ENCODE data around the gene OGFOD3. TPM values are rescaled to one million over a fixed set of nuclear protein-coding genes. Genes with fewer than 3 reads are reported as not detected.

The OGFOD3 gene
- total and polyA plus RNA-seq, 9 of the 15 experiments (the other 6 are each of a cell fraction or from before 2014, with no cell fraction given) = 0.69 to 44.7 (median 18.9) TPM

DNA sequence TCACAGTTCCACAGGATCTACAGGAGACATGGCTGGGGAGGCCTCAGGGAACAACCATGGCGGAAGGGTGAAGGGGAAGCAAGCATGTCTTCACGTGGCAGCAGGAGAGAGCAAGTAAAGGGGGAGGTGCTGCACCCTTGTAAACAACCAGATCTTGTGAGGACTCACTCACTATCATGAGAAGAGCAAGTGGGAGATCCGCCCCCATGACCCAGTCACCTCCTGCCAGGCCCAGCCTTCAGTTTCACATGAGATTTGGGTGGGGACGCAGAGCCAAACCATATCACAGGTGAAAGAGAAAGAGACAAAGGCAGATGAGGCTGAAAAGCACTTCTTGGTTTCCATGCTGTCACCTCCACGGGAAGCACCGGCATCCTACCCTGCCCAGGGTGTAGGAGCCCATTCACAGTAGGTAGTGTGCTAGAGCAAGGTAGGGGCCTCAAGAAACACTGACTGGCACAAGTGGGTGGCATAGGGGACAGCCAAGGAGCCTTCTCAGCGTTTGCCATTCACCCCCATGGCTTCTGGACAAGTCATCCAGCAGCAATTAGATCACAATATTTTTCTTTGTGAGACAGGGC lies 46.7 kb upstream of the OGFOD3 start:
- Histone ChIP-seq H3K79me2 (ENCODE audit: control insufficient read depth, insufficient read depth, low read length) (peaks cover 84% of the 10 kb centered on the region), H3K9ac (ENCODE audit: insufficient read depth in 1 of 2, low read depth in 2 of 2, low read length in 2 of 2) (peak overlapping the region in 1 of 2 experiments; percentile 59; a peak in 1 of 4 replicates), H4K20me1 (replicated peaks; ENCODE audit: control insufficient read depth, insufficient read depth, low read length) (no peaks in the 10 kb centered on the region), H3K4me1 (replicated peaks in 1 of 2; ENCODE audit: control insufficient read depth in 2 of 2, insufficient read depth in 2 of 2, low read length in 2 of 2) (peaks cover 45 to 46% of the 10 kb centered on the region in 2 experiments), H3K4me2 (ENCODE audit: insufficient read depth, low read length) (no peak overlapping the region; the same call in 1 of the 2 replicates), H3K9me1 (ENCODE audit: control insufficient read depth, insufficient read depth, low read length) (peaks cover 6% of the 10 kb centered on the region), H3K27me3 (ENCODE audit: control insufficient read depth in 2 of 2, insufficient read depth in 2 of 2, low read length in 2 of 2) (no peaks in the 10 kb centered on the region; a peak in 1 of 5 replicates), H3K4me3 (no peak overlapping the region), H3K27ac (ENCODE audit: extremely low read depth, low read depth, low read length) (no peak overlapping the region; the same call in 2 of the 3 replicates), H3K9me3 (replicated peaks; ENCODE audit: control insufficient read depth, insufficient read depth, low read depth, low read length) (no peaks in the 10 kb centered on the region), H2AFZ (ENCODE audit: low read depth, low read length) (no peak overlapping the region), H3K36me3 (ENCODE audit: control insufficient read depth, insufficient read depth, low read length) (peaks cover 95% of the 10 kb centered on the region)
- intact Hi-C loops (cut with micrococcal nuclease) (no loop called here), in situ Hi-C loops (cut with MboI) (no loop called here)
- ATAC-seq (no peak), DNase-seq (ENCODE audit: extremely low read depth in 1 of 4, low spot score in 3 of 4) (peak in 1 of 4 experiments; percentile 12), FAIRE-seq (no peak)
- WGBS (ENCODE audit: insufficient coverage, low coverage, missing lambda C conversion rate) = 75% methylated on average over 7 of the region's 7 CpGs
- CTCF ChIA-PET (ENCODE audit: low intra/inter-chr PET ratio) = no interaction called here
- no TSS peak for BruUV-seq (replicated peaks)
- POLR2A ChIA-PET = interaction anchor here (1.1 kb wide), 1 partner anchor 10 kb away, joined by 5 read pairs; no protein-coding TSS in a partner anchor
- TF ChIP-seq POU5F1 (IDR thresholded peaks at IDR 0.05; ENCODE audit: borderline replicate concordance, low read depth, low read length, partially characterized antibody) = no peak
- TF ChIP-seq FOXK2 (conservative IDR thresholded peaks at IDR 0.05 in 1 of 2, IDR thresholded peaks at IDR 0.05 in 1 of 2; ENCODE audit: low read depth in 2 of 2) = peak; percentile 63 to 71; a peak in 3 of 4 replicates
- TF ChIP-seq GTF2E2 (tag; IDR thresholded peaks at IDR 0.05) = no peak
- TF ChIP-seq PHF21A (IDR thresholded peaks at IDR 0.05; ENCODE audit: borderline replicate concordance, low read depth) = no peak
- TF ChIP-seq HDAC8 (tag; IDR thresholded peaks at IDR 0.05) = no peak
- TF ChIP-seq, protein P1, sequence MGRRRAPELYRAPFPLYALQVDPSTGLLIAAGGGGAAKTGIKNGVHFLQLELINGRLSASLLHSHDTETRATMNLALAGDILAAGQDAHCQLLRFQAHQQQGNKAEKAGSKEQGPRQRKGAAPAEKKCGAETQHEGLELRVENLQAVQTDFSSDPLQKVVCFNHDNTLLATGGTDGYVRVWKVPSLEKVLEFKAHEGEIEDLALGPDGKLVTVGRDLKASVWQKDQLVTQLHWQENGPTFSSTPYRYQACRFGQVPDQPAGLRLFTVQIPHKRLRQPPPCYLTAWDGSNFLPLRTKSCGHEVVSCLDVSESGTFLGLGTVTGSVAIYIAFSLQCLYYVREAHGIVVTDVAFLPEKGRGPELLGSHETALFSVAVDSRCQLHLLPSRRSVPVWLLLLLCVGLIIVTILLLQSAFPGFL (CRISPR knock-in tag; IDR thresholded peaks at IDR 0.05) = no peak
- TF ChIP-seq CXXC5 (CRISPR knock-in tag; IDR thresholded peaks at IDR 0.05) = no peak
- TF ChIP-seq MYNN (IDR thresholded peaks at IDR 0.05) = peak; percentile 57; the same call in 1 of the 2 replicates
- TF ChIP-seq MYNN (CRISPR knock-in tag; IDR thresholded peaks at IDR 0.05) = no peak
- TF ChIP-seq, protein P2, sequence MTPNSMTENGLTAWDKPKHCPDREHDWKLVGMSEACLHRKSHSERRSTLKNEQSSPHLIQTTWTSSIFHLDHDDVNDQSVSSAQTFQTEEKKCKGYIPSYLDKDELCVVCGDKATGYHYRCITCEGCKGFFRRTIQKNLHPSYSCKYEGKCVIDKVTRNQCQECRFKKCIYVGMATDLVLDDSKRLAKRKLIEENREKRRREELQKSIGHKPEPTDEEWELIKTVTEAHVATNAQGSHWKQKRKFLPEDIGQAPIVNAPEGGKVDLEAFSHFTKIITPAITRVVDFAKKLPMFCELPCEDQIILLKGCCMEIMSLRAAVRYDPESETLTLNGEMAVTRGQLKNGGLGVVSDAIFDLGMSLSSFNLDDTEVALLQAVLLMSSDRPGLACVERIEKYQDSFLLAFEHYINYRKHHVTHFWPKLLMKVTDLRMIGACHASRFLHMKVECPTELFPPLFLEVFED (CRISPR knock-in tag; conservative IDR thresholded peaks at IDR 0.05) = no peak
- TF ChIP-seq, protein P3, sequence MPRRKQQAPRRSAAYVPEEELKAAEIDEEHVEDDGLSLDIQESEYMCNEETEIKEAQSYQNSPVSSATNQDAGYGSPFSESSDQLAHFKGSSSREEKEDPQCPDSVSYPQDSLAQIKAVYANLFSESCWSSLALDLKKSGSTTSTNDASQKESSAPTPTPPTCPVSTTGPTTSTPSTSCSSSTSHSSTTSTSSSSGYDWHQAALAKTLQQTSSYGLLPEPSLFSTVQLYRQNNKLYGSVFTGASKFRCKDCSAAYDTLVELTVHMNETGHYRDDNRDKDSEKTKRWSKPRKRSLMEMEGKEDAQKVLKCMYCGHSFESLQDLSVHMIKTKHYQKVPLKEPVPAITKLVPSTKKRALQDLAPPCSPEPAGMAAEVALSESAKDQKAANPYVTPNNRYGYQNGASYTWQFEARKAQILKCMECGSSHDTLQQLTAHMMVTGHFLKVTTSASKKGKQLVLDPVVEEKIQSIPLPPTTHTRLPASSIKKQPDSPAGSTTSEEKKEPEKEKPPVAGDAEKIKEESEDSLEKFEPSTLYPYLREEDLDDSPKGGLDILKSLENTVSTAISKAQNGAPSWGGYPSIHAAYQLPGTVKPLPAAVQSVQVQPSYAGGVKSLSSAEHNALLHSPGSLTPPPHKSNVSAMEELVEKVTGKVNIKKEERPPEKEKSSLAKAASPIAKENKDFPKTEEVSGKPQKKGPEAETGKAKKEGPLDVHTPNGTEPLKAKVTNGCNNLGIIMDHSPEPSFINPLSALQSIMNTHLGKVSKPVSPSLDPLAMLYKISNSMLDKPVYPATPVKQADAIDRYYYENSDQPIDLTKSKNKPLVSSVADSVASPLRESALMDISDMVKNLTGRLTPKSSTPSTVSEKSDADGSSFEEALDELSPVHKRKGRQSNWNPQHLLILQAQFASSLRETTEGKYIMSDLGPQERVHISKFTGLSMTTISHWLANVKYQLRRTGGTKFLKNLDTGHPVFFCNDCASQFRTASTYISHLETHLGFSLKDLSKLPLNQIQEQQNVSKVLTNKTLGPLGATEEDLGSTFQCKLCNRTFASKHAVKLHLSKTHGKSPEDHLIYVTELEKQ (CRISPR knock-in tag; IDR thresholded peaks at IDR 0.05) = no peak
- no peak for TF ChIP-seq TEAD2 (tag; IDR thresholded peaks at IDR 0.05)
- TF ChIP-seq NCOA4 (IDR thresholded peaks at IDR 0.05; ENCODE audit: partially characterized antibody) = no peak
- TF ChIP-seq FOXM1 (IDR thresholded peaks at IDR 0.05; ENCODE audit: low read depth) = no peak
- no peak for TF ChIP-seq FOXM1 (CRISPR knock-in tag; IDR thresholded peaks at IDR 0.05; ENCODE audit: low read depth)
- TF ChIP-seq ZNF3 (CRISPR knock-in tag; IDR thresholded peaks at IDR 0.05) = no peak
- TF ChIP-seq SUPT5H (IDR thresholded peaks at IDR 0.05) = 0 out of 2 replicates have a peak, but pooled peaks have one; percentile 24
- no peak for TF ChIP-seq L3MBTL2 (IDR thresholded peaks at IDR 0.05)
- no peak for TF ChIP-seq ZNF668 (CRISPR knock-in tag; IDR thresholded peaks at IDR 0.05)
